GDM1 (cell line): ENCODE data around the gene DOK6.

ENCODE experiments used
- DNase-seq: peaks from one replicate; lab custom pipeline; 2025; lab: John Stamatoyannopoulos, UW

The DOK6 gene

DNA sequence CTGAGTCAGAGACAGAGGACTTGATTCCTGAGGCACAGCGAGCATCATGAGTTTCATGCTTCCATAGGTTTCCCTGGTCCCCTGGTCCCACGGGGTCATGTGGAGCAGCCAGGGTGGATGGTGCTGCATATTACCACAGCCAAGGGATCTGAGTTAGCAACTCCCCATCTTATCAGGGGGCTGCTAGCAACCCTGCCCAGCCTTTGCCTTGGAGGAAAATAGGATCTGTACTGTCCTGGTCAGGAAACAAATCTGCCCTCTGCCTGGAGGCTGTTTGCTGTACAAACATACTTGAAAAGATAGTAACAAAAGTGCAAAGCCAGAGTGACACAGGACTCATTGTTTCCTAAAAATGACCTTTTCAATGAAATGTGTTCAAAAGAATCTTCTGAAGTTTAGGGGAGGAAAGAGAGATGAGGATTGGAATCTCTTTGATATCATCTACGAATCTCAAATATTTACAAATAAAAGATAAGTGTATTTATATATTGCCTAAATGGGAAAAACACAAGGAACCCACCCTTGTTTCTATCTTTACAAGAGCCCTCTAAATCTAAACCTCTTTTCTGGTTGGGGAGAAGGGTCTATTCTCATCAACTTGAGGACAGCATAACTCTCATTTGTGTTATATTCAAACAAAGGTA, 352.2 kb downstream of the DOK6 start:
- no peak for DNase-seq

DNA sequence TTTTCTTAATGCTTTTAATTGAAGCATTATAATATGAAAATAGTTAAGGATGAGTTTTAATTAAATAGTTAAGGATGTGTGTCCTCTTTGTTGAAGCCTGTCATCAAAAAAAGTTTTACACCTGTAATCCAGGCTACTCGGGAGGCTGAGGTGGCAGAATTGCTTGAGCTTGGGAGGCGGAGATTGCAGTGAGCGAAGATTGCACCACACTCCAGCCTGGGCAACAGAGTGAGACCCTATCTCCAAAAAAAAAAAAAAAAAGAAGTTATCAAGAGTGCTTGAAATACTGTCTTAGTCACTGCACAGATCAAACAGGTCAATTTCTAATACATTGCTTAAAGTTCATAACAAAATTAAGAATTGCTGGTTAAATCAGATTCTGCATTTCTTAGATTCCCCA, 353.4 kb downstream of the DOK6 start:
- DNase-seq: no peak

DNA sequence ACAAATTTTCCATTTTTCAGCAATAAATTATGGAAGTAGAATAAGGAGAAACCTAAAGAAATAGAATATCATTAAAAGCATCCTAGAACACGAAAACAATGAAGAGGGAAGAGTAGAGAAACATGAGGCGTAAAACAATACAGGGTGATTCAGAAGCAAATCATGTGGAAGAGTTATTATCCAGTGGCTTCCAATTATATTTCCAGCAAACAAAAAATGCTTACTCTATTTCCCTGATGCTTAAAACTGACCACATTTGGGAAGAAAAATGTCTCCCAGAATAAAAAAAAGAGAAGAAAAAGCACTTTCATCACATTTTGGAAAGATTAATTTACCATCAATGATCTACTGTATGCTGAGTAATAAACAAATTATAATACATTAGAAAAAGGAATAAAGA, 354.4 kb downstream of the DOK6 start:
- no peak for DNase-seq

DNA sequence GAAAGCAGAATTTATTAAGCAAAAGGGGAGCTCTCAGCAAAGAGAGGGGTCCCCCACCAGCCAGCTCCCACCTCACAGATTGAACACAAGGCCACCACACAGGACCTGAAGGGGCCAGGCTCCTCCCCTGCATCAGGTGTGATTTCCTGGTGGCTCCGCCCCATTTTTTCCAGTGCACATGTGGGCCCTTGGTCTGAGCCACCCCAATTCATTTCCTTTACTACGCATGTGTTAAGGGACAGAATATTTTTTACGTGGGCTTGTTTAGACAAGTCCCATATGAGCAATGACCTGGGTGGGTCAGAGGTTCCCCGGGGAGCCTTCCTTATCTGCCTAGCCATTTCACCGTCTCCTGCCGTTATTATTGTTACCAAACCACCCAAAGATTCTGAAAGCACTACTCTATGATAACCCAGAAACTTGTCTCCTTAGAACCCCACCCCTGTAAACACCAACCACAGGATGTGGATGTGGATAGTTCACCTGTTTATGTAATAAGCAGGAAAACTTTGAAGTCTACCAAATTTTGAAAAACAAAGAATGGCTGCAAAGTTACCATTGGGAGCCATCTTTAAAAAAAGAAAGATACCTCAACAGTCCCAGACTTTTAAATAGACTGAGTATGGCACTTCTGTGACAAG, 355.3 kb downstream of the DOK6 start:
- no peak for DNase-seq

DNA sequence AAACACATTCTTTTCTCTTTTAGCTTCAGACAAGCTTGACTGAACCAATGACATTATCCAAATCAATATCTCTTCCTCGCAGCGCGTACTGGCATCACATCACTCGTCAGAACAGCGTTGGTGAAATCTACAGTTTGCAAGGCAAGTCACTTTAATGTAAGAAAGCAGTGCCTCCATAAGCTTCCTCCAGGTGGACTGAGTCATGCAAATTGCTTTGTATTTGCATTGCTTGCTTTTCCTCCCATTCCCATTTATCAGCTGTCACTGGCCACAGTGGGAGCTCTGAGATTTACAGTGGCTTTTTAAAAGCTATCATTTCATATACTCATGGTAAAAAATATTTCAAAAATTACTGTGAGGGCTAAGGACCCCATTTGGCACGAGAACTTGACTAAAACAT, 357.0 kb downstream of the DOK6 start:
- no peak for DNase-seq

DNA sequence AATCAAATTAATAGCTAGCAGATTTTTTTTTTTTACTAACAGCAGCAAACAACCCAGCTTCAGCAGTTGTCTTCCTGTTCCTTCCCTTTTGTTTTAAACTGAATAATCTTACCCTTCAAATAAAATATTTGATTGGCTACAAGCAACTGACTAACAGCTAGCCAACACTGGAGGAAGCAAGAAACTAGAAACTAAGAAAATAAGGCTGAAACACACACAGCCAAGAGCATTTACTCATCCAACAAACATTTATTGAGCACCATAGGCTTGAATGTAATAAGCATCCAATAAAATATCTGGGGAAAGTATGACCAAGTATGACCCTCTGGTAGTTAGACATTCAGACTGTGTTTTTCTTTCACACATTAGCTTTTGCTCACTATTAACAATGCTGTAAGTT, 357.8 kb downstream of the DOK6 start:
- DNase-seq: no peak

DNA sequence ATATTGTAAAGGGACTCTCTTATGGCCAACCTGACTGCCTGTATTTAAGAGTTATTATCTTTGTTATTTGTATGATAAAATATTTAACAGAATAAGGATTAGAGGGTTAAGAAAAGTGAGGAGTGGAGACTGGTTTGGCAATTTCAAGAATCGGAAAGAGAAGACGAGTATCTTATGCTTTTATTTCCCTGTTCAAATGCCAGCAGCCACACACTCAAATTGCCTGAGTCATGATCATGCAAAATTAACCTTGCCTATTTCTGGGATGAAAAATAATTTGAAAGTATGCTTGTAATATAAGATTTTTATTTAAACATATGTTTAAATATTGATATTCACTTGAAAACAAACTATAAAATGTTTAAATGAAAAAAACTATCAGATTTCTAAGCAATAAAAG, 358.4 kb downstream of the DOK6 start:
- DNase-seq: no peak

DNA sequence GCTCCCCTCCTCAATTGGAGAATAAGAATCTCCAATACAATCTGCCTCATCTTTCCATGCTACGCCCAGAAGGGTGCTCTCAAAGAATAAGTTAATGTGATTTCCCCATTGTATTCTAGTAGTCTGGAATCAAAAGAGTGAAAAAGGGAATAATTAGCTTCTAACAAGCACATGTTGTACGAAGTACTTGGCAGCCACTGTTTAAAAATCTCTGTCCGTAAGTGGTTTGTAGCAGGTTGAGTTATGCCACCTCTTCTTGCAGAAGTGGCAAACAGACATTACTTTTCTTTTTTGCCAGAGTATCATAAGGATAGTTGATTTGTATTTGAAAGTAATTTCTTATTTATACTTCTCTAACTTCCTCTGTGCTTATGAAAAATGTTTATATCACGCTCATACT, 362.3 kb downstream of the DOK6 start:
- DNase-seq: no peak

DNA sequence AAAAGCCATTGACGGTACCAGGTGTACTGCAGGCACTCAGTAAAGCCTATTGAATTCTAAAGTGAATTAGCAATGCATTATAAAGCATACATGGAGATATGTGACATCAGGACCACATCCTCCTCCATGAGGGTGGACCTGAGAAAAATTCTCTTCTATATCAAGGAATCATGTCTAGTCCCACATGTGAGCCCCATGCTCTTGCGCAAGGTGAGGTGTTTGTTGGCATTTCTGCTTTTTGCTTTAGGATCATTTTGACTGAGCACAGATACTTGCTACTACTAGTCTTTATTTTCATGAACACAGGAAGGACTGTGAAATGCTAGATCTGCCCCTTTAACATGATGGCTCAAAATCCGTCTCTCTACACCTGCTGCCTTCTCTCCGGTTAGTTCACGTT, 363.1 kb downstream of the DOK6 start:
- DNase-seq: no peak

DNA sequence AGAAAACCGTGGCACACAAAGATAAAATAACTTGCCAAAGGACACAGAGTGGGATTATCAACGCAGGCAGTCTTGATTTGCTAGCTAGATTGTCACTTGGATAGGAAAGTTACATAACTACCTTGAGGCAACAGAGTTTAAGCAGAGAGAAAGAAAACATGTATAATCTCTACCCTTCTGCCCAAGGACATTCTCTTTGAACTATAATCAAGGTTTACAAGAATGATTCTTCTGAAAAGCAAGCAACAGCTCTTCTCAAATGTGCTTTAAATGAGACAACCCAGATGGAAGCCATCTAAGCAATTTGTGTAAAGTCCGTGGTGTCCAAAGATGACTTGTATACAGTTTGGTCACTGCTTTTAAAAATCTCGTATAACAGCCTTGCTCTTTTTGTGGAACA, 369.6 kb downstream of the DOK6 start:
- DNase-seq: no peak

DNA sequence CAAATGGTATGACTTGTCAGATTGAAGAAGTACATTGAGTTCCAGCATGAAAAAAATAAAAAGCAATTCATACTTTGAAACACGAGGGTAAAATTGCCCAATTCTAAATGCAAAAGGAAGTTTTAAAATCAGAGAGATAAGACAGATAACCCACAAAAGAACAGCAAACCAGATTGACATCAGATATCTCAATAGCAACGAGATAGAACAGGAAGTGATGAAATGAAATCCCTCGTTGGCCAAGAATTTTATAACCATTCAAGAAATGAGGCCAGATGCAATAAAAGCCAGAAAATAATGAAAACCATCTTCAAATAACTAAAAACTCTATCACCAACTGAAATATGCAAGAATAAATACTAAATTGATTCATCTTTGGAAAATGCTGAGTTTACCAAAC, 374.1 kb downstream of the DOK6 start:
- no peak for DNase-seq

DNA sequence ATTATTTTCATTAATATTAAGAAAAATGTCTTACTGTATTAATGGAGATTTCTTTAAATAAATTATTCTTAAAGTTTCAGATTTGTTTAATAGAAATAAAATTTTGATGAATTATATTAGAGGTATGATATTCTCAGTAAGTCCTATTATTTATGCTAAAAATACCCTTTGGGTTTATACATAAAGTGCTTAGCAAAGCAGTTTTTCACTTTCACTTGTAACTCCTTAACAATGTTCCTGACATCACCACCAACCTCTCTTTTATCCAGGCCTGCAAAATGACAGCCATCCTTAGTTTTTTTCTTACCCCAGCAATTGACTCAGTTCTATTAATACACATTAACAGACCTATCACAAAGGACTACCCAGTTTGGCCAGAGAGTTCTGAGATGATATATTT, 376.6 kb downstream of the DOK6 start:
- DNase-seq: no peak

DNA sequence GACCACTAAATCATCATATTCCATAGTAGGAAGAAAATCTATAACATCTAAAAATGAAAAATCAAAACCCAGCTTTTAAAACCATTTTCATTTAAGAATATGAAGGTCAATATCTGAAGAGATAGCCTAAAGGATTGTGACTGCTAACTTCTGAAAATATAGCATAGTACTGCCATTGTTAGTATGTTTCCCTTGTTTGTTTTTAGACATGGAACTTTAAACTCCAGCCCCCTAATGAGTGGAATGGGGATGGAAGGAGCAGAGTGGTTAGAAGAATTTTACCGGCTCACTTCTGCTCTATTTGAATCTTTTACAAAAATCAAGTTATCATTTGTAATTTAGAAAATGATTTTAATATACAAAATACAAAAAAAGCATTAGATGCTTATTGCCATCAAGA, 378.0 kb downstream of the DOK6 start:
- DNase-seq: no peak

DNA sequence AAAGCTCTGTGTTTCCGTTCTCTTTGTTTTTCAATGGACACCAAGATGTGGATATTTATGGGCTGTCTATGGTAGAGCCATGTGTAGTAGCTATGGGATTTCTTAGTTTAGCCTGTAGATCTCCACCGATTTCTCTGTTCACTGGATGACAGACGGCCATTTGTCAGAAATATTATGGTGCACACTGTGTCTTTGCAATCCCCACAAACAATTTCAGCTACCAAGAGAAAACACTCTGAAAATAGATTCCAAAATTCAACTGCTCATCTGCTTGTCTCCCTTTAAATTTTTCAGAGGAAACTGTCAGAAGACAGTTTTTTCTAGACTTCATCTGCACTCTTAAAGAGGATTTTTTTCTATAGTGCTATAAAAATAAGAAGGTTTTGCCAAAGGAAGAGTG, 380.2 kb downstream of the DOK6 start:
- DNase-seq: no peak

DNA sequence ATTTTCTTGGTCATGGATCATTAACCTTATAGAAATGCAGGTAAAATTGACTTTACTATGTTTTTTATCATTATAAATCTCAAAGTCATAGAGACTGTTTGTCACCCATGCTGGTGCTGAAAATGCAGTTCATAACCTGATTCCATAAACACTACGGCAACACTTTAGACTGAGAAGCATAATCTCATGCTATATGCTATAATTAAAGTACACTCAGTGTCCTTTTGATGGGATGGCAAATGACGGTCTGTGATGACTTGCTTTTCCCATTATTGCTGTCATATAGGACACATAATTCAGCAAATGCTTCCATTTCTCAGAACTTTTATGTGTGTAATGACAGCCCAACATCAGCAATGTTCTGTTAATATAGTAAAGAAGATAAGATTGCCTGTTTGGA, 384.1 kb downstream of the DOK6 start:
- no peak for DNase-seq

DNA sequence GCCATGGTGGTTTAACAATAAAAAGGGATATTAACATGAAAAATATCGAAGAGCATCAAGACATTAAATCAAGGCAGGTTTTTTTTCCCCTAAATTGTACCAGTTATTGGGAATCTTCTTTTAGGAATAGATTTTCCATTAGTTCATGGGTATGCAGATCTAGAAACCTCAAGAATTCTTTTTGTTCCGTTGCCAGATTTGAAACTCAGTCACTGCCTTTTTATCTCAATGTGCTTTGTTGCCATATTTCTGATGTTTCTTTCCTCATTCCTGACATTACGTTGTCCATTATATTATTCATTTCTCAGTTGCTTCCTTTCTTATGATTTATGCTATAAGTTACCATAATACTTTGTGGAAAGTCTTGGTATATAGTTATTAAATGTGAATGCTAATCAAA, 384.8 kb downstream of the DOK6 start:
- no peak for DNase-seq

DNA sequence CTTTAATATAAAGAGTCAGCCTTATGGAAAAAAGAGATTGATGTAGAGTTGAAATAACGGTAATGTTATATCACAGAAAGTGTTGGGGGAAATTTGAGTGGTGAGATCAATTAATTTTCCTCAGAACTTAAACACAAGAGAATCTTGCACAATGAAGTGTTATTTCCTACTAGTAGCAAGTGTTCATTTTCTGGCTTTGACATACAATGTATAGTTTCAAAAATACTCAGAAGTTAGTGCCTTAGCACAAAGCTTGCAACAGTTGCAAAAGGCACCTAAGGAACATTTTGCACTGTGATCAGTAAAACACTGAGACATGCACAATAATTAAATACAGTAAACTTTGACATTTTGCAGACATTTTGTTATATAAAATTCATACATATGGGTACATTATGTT, 385.7 kb downstream of the DOK6 start:
- DNase-seq: no peak

DNA sequence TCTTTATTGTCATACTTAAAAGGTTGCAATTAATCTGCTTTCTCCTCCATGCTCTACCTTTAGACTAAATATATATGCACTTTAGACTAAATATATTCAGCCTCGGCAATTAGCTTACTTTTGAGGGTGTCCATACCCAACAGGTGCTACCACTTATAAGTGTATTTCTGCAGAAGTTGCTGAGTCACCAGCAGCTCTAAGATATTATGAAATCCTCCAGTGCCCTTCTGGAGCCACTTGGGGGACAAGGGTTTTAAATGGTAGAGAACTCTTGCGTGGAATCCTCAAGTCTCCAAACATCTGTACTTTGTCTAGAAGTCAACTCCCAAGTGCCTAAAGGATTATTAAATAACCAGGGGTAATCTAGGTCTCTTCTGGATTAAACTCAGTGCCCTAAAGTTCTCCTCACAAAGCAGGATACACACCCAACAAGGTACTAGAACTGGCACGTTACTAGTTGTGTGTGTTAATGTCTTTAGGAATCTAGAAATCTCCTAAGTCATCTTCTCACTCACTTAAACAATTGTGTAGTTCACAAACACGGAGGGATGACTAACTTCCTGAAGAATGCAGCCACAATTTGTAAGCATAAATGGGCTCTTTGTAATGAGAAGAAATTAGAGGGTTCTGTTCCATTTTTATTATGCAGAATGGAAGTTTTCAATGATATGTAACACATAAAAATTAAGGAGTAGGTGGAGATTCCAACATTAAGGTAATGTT, 387.3 kb downstream of the DOK6 start:
- no peak for DNase-seq

DNA sequence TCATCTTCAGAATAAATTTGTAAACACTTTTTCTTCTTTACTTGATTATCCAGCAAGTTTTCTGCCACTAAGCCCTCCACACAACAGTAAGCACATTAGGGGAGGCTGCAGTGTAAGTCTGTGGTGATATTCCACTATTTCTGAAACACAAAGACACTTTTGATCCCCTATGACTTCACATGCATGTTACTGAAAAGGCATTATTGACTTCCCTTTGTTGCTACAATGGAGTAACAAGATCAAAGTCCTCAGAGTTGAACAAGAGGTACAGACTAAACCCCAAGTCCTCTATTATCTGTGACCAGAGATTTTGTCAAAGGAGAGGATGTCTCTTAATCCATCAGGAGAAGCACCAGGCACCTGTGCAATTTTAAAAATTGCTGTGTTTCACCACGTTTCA, 389.1 kb downstream of the DOK6 start:
- no peak for DNase-seq

DNA sequence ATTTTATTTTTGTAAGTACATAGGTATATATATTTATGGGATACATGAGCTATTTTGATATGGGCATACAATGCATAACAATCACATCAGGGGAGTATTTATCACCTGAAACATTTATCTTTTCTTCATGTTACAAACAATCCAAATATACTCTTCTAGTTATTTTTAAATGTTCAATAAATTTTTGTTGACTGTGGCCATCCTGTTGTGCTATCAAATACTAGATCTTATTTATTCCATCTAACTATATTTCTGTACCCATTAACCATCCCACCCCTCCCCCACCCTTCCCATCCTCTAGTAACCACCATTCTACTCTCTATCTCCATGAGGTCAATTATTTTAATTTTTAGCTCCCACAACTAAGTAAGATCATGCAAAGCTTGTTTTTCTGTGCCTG, 390.0 kb downstream of the DOK6 start:
- no peak for DNase-seq

DNA sequence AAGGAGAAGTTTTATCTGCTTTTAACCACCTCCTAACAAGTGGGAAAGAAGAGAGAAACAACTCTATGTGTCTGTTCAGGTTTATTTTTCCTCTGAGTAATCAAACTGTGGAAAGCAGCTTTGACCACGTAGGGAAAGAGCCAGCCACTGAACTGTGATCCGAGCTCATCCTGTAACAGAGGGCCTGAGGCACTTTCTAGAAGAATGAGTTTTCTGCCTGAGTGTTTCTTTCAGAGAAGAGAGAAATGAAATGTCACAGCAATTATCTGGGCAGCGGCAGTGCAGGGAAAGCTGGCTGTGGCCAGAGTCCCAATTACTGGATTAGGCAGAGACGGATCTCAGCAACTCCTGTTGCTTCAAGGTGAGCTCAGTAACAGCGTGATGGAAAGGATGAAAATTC, 395.1 kb downstream of the DOK6 start:
- DNase-seq: no peak

DNA sequence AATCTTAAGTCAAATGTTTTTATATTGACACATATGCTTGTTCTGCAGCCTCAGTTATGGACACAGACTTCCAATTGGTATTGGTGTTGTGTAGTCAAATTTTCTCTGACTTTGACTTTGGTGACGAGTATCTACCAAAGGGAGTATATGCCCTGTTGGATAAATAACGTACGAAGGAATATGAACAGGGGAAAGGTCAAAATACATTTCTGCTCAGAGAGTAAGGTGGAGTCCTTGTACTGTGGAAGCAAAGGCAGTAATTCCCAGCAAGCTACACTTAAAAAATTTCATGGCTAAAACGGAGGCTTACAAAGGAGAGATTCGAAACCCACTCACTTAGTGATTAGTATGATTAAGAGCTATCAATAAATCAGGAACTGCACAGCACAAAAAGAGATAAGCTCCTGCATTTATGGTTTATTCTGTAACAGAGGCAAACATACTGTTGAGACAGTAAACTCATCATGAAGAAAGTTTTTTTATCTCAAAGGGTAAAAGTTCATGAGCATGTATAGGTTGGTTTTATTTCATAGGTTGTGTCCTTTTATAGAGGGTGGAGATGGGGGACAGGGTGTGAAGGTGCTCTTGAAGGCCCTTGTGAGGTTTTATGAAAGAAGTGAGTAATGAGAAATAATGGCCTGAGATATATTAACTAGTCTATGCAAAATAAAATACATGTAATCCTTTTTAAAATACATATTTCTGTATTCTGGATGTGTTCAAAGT, 404.3 kb downstream of the DOK6 start:
- no peak for DNase-seq

DNA sequence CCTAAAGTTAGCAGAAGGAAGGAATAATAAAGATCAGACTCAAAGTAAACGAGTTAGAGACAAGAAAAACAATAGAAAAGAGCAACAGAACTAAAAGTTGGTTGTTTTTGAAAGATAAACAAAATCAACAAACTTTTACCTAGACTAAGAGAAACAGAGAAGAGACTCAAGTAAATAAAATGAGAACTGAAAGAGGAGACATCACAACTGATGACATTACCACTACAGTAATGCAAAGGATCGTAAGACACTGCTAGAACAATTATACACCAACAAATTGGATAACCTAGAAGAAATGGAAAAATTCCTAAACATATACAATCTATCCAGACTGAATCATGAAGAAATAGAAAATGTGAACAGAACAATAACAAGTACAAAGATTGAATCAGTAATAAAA, 407.7 kb downstream of the DOK6 start:
- DNase-seq: no peak
